Measurements from ENCODE around the gene AQP1. TPM values are rescaled to one million over a fixed set of nuclear protein-coding genes. Genes with fewer than 3 reads are reported as not detected.

Gene AQP1
- total and polyA plus RNA-seq, 2 of the 13 experiments (the other 11 are each of a cell fraction or from before 2014, with no cell fraction given), result not detected

GRCh38 chr7:30916255-30916654, 4.6 kb downstream of the AQP1 start:
- CTCF ChIA-PET (ENCODE audit: low intra/inter-chr PET ratio, low total read pairs), result no interaction called here
- no peak for TF ChIP-seq DZIP1 (CRISPR knock-in tag; IDR thresholded peaks at IDR 0.05)
- TF ChIP-seq ZNF740 (CRISPR knock-in tag; IDR thresholded peaks at IDR 0.05), result no peak
- no peak for TF ChIP-seq ZNF577 (CRISPR knock-in tag; IDR thresholded peaks at IDR 0.05; ENCODE audit: borderline replicate concordance, low read depth)
- no peak for TF ChIP-seq FOSL2 (CRISPR knock-in tag; IDR thresholded peaks at IDR 0.05)
- TF ChIP-seq ZSCAN29 (CRISPR knock-in tag; conservative IDR thresholded peaks at IDR 0.05), result no peak
- no peak for TF ChIP-seq KAT2B (IDR thresholded peaks at IDR 0.05; ENCODE audit: borderline replicate concordance, low read depth, low read length)
- no peak for TF ChIP-seq ZBTB20 (CRISPR knock-in tag; IDR thresholded peaks at IDR 0.05; ENCODE audit: borderline replicate concordance, low read depth)
- TF ChIP-seq GRHL1 (CRISPR knock-in tag; conservative IDR thresholded peaks at IDR 0.05), result no peak
- TF ChIP-seq DBP (CRISPR knock-in tag; IDR thresholded peaks at IDR 0.05; ENCODE audit: not compliant biosample characterization), result no peak
- no peak for TF ChIP-seq GFI1 (CRISPR knock-in tag; IDR thresholded peaks at IDR 0.05; ENCODE audit: borderline replicate concordance)
- no peak for TF ChIP-seq PRDM10 (CRISPR knock-in tag; IDR thresholded peaks at IDR 0.05; ENCODE audit: low read depth)
- TF ChIP-seq ERF (CRISPR knock-in tag; IDR thresholded peaks at IDR 0.05), result no peak
- TF ChIP-seq CHD4 (IDR thresholded peaks at IDR 0.05; ENCODE audit: borderline replicate concordance, low read length), result no peak
- TF ChIP-seq PAX8 (CRISPR knock-in tag; IDR thresholded peaks at IDR 0.05; ENCODE audit: borderline replicate concordance), result no peak
- no peak for TF ChIP-seq ZNF652 (CRISPR knock-in tag; IDR thresholded peaks at IDR 0.05; ENCODE audit: borderline replicate concordance, low read depth)
- TF ChIP-seq ZNF616 (CRISPR knock-in tag; IDR thresholded peaks at IDR 0.05; ENCODE audit: low read depth), result no peak

More at GRCh38 chr7:30916255-30916654, 4.6 kb downstream of the AQP1 start:
- no peaks in the 10 kb centered on the region for H3K4me1 ChIP-seq (ENCODE audit: insufficient read depth, low read length)
- H3K4me2 ChIP-seq (ENCODE audit: low read depth, low read length), result no peak overlapping the region
- 20% methylated on average over 1 of the region's 3 CpGs for WGBS (ENCODE audit: low lambda C conversion rate)
- H4K20me1 ChIP-seq (ENCODE audit: insufficient read depth, low read length), result no peaks in the 10 kb centered on the region
- BruUV-seq (replicated peaks), result no TSS peak
- H3K4me3 ChIP-seq (replicated peaks in 1 of 3; ENCODE audit: insufficient read depth in 1 of 3, low read depth in 2 of 3, low read length in 3 of 3), result no peak overlapping the region
- H3K9me3 ChIP-seq (ENCODE audit: low read length), result no peaks in the 10 kb centered on the region
- no peaks in the 10 kb centered on the region for H3K79me2 ChIP-seq (ENCODE audit: insufficient read depth, low read length)
- POLR2A ChIA-PET, result no interaction called here
- in situ Hi-C loops (cut with HindIII; ENCODE audit: extremely low pct_ligation_motif_present, low pct_unique_long_range_greater_than_20kb), result no loop called here
- H3K27me3 ChIP-seq (ENCODE audit: control insufficient read depth in 1 of 2, insufficient read depth in 2 of 2, low read length in 2 of 2), result peaks cover 5 to 10% of the 10 kb centered on the region in 2 experiments; a peak in 2 of 5 replicates
- ATAC-seq (no peak), FAIRE-seq (no peak), DNase-seq (ENCODE audit: low spot score) (no peak)
- no peaks in the 10 kb centered on the region for H3K36me3 ChIP-seq (replicated peaks in 1 of 2; ENCODE audit: control insufficient read depth in 1 of 2, insufficient read depth in 2 of 2, low read length in 2 of 2)
- no peak overlapping the region for H2AFZ ChIP-seq (ENCODE audit: low read length)
- H3K9ac ChIP-seq (ENCODE audit: insufficient read depth, low read depth, low read length), result no peak overlapping the region
- intact Hi-C loops (cut with micrococcal nuclease; ENCODE audit: unreplicated experiment), result no loop called here
- H3K27ac ChIP-seq (ENCODE audit: extremely low read length, insufficient read depth, low read length), result no peak overlapping the region
